Cardiac fibroblast (primary cell): ENCODE measurements around the gene SLC26A1.

Experiments
- DNase-seq, 2 donors: peaks; one replicate each; pipeline versions ENCODE4 v3.0.0 to v3.0.0-alpha.2; 2010; ENCODE audit warnings: low read depth in 2 of 2
- H3K4me3 ChIP-seq, 2 donors: replicated peaks in 1 of 2; 1 replicate in 1 of 2; 2 replicates in 1 of 2; pipeline ENCODE4 v1.5.1; 2011; ENCODE audit warnings: low read depth in 2 of 2, low read length in 2 of 2, mild to moderate bottlenecking in 2 of 2, moderate library complexity in 1 of 2
- TF ChIP-seq, protein P1 (sequence below): IDR thresholded peaks from one replicate; pipeline ENCODE4 v1.5.1; 2011; ENCODE audit warnings: low read depth, mild to moderate bottlenecking, low read length, inconsistent platforms

Gene SLC26A1

DNA sequence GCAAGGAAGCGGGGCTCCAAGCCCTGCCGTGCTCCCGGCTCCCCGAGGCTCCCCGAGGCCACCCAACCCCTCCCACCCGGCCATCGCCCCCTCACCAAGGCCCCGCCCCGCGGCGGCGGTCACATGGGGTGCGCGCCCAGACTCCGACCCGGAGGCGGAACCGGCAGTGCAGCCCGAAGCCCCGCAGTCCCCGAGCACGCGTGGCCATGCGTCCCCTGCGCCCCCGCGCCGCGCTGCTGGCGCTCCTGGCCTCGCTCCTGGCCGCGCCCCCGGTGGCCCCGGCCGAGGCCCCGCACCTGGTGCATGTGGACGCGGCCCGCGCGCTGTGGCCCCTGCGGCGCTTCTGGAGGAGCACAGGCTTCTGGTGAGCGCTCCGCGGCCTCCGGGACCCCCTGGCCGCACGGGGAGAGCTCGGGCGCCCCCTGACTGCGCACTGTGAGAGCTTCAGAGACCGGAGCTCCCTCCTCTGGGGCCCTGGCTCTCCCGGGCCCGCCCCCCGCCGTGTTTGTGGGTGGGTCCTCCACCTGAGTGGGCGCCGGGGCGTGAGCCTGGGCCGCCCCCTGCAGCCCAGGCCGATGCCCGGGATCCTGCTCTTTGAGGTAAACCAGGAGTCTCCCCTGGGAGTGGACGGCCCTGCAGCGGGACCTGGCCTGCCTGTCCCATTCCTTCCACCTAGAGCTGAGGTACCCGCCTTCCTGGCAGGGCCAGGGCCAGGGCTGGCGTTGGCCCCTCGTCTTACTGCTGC, 6.2 kb downstream of the SLC26A1 start, which contains the start of gene IDUA:
Gene IDUA (plus strand): TSS at position 166 of the 745 bp plus-strand sequence. CDS start 41 bp downstream, at position 207.
- peak; percentile 44 to 72 for DNase-seq
- TF ChIP-seq, protein P1, sequence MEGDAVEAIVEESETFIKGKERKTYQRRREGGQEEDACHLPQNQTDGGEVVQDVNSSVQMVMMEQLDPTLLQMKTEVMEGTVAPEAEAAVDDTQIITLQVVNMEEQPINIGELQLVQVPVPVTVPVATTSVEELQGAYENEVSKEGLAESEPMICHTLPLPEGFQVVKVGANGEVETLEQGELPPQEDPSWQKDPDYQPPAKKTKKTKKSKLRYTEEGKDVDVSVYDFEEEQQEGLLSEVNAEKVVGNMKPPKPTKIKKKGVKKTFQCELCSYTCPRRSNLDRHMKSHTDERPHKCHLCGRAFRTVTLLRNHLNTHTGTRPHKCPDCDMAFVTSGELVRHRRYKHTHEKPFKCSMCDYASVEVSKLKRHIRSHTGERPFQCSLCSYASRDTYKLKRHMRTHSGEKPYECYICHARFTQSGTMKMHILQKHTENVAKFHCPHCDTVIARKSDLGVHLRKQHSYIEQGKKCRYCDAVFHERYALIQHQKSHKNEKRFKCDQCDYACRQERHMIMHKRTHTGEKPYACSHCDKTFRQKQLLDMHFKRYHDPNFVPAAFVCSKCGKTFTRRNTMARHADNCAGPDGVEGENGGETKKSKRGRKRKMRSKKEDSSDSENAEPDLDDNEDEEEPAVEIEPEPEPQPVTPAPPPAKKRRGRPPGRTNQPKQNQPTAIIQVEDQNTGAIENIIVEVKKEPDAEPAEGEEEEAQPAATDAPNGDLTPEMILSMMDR, result peak; percentile 28
- peak within 1 kb of the TSS; percentile 63 to 66 for H3K4me3 ChIP-seq

DNA sequence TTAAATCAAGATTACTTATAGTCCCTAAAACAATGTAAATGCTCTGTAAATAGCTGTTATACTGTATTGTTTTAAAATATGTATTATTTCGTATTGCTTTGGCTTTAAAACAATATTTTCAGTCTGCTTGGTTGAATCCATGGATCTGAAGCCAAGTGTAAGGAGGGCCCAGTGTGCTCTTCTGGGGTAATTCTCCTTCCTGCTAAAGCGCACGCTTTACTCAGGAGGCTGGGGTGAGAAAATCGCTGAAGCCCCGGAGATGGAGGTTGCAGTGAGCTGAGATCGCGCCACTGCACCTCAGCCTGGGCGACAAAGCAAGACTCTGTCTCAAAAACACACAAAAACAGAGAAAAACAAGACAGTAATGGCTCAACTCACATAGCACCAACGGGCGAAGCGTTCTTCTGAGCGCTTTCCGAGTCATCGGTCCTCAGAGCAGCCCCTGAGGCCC, 6.8 kb downstream of the SLC26A1 start:
- peak overlapping the region; percentile 63 to 66 for H3K4me3 ChIP-seq
- TF ChIP-seq, protein P1, result no peak
- peak; percentile 20 to 39 for DNase-seq

DNA sequence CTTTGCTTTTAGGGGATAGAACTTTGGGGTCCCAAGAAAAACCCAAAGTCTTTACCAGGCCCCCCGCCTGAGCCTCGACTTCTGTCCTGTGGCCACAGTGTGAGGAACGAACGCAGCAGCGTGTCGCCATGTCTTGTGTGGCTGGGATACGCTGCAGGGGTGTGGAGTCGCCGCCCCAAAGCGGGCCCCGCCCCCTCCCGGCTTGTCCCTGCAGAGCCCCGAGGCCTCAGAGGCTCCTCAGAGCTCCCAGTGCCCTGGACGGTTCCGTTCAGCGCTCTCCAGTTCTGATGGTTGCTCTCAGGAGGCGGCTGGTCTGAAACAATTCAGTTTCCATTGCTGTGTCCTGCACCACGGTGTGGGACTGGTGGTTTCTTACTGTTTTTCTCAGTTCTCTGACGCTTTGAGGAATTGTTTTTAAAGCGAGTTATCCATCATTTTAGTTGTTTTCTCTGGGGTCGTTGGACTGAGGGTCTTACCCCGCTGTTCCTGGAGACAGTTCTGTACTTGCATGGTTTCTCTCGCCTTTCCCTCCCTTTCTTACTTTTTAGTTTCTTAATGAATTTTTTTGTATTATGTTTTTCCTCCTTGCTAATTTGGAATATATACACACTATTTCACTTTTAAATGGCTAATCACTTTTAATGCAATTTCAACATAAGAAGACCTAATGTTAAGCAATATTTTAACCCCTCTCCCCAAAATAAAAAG, 7.9 kb downstream of the SLC26A1 start:
- H3K4me3 ChIP-seq, result peak overlapping the region in 1 of 2 donors; percentile 14
- TF ChIP-seq, protein P1, result no peak
- DNase-seq, result peak; percentile 9 to 33

DNA sequence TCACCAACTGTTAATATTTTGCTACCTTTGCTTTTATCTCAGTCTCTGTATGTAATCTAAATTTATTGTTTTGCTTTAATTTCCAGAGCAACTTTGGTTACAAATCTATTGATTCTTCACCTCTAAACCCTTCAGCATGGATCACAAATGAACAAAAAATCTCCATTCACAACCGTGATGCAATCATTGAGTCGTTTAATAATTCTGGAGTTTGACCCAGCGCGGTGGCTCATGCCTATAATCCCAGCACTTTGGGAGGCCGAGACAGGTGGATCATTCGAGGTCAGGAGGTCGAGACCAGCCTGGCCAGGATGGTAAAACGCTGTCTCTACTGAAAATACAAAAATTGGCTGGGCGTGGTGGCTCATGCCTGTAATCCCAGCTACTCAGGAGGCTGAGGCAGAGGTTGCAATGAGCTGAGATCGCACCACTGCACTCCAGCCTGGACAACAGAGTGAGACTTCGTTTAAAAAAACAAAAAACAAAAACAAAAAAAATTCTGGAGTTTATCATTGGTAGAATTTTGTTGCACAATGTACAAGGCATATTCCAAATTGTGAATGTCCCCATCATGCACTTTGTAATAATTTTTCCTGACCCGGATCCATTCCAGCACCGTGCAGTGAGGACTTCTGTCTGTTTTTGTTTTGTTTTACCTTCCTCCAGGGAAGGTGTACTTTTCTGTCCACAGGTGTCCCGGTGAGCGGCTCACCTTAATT, 8.7 kb downstream of the SLC26A1 start:
- TF ChIP-seq, protein P1, result no peak
- no peak for DNase-seq
- no peak overlapping the region for H3K4me3 ChIP-seq

DNA sequence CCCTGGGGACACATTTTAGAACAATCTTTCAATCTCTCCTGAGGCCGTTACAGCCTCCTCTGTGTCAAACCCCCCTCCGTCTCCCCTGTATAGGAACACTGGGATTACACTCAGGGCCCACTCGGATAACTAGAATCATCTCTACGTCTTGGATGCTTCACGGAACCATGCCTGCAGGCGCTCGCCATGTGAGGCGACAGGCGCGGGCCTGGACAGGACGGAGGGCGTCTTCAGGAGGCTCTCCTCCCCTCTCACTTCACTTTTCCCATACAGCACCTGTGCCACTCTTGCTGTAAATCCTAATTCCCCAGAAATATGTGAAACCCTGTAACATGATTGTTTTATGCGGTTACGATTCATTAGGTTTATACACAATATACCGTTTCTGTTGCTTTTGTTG, 10.4 kb downstream of the SLC26A1 start:
- TF ChIP-seq, protein P1, result no peak
- H3K4me3 ChIP-seq, result no peak overlapping the region
- DNase-seq, result no peak

DNA sequence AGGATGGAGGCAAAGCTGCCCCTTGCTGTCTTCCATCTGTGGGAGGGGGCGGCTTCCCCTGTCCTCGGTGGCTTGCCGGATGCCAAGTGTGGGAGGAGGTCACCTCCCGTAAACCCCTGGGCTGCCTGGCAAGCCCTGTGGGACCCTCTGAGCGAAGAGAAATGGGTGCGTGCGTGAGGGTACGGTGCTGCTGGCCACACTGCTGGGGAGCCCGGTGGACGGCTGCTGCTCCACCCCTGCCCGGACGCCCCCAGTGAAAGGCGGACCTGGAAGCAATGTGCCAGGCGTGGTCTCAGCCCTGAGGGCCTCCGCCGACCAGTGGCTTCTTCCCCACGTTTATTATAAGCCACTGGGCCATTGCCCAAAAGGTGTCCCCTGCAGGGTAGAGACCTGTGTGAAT, 10.9 kb downstream of the SLC26A1 start:
- no peak overlapping the region for H3K4me3 ChIP-seq
- DNase-seq, result no peak
- TF ChIP-seq, protein P1, result no peak
